Stimulated activated naive CD4-positive, alpha-beta T cell treated with Interleukin-2 at 50 U/mL for 16 hours (primary cell): ENCODE measurements around the gene PTPN1.
A peak's percentile ranks its signal among the peaks of the same experiment; 100 is the strongest.

Experiments used
- DNase-seq: peaks from one replicate; lab custom pipeline; 2025; lab: John Stamatoyannopoulos, UW

The PTPN1 gene

GRCh38 chr20:50513169-50514034 lies 3.2 kb downstream of the PTPN1 start:
- no peak for DNase-seq

- DNase-seq = no peak
These were observed 3.8 kb downstream of the PTPN1 start for GRCh38 chr20:50514035-50514337.

GRCh38 chr20:50514750-50515149 lies 4.6 kb downstream of the PTPN1 start:
- no peak for DNase-seq

GRCh38 chr20:50515471-50516106 lies 5.4 kb downstream of the PTPN1 start:
- no peak for DNase-seq

GRCh38 chr20:50516180-50516934 lies 6.2 kb downstream of the PTPN1 start:
- DNase-seq = no peak

- no peak for DNase-seq
These were observed 7.0 kb downstream of the PTPN1 start for GRCh38 chr20:50516935-50517816.

GRCh38 chr20:50517817-50518154 lies 7.6 kb downstream of the PTPN1 start:
- no peak for DNase-seq

GRCh38 chr20:50518270-50518721 lies 8.1 kb downstream of the PTPN1 start:
- DNase-seq = no peak

- DNase-seq = peak; percentile 15
These were observed 9.0 kb downstream of the PTPN1 start for GRCh38 chr20:50519036-50519762.

GRCh38 chr20:50520222-50520880 lies 10.2 kb downstream of the PTPN1 start:
- DNase-seq = peak; percentile 36

- no peak for DNase-seq
These were observed 11.3 kb downstream of the PTPN1 start for GRCh38 chr20:50521221-50522052.

- DNase-seq = no peak
These were observed 12.0 kb downstream of the PTPN1 start for GRCh38 chr20:50522053-50522674.

GRCh38 chr20:50523552-50524167 lies 13.5 kb downstream of the PTPN1 start:
- DNase-seq = no peak

GRCh38 chr20:50525681-50526080 lies 15.5 kb downstream of the PTPN1 start:
- no peak for DNase-seq

- no peak for DNase-seq
These were observed 16.3 kb downstream of the PTPN1 start for GRCh38 chr20:50526403-50526989.

GRCh38 chr20:50527068-50527605 lies 17.0 kb downstream of the PTPN1 start:
- DNase-seq = no peak

GRCh38 chr20:50528129-50528528 lies 17.9 kb downstream of the PTPN1 start:
- no peak for DNase-seq

- DNase-seq = no peak
These were observed 18.7 kb downstream of the PTPN1 start for GRCh38 chr20:50528804-50529351.
